OCI-LY1 (cell line): ENCODE data around the gene MAP3K9.

Source experiments
- H2AFZ ChIP-seq: fragments of 200-600 bp; sonication (generic), shearing (Covaris generic); 2 replicates; pipeline ENCODE4 v1.6.0; 2014; ENCODE audit warnings: antibody characterized with exemption, mild to moderate bottlenecking, low read length
- H3F3A ChIP-seq: fragments of 200-600 bp; sonication (generic), shearing (Covaris generic); 2 replicates; pipeline ENCODE4 v1.6.0; 2014; ENCODE audit warnings: mild to moderate bottlenecking, antibody characterized with exemption, low read length, moderate library complexity; ENCODE audit not compliant: insufficient read depth
- H3K27ac ChIP-seq: fragments of 200-600 bp; sonication (generic); 2 replicates; pipeline ENCODE4 v1.5.1; 2014; ENCODE audit warnings: low read length, mixed run types, mild to moderate bottlenecking, low read depth; ENCODE audit not compliant: poor library complexity, severe bottlenecking
- H3K27me3 ChIP-seq: fragments of 200-600 bp; sonication (generic); 2 replicates; pipeline ENCODE4 v1.6.0; 2014; ENCODE audit warnings: antibody characterized with exemption, mild to moderate bottlenecking, low read length, moderate library complexity; ENCODE audit not compliant: insufficient read depth
- H3K36me3 ChIP-seq: fragments of 200-600 bp; sonication (generic); 2 replicates; pipeline ENCODE4 v1.6.1; 2014; ENCODE audit warnings: mild to moderate bottlenecking, antibody characterized with exemption, low read length, moderate library complexity, mixed read lengths; ENCODE audit not compliant: insufficient read depth
- H3K4me1 ChIP-seq: fragments of 200-600 bp; sonication (generic); 2 replicates; pipeline ENCODE4 v1.5.1; 2014; ENCODE audit warnings: mild to moderate bottlenecking, low read length, moderate library complexity; ENCODE audit not compliant: insufficient read depth, severe bottlenecking
- H3K4me2 ChIP-seq: fragments of 200-600 bp; sonication (generic), shearing (Covaris generic); 2 replicates; pipeline ENCODE4 v1.6.1; 2014; ENCODE audit warnings: low read length
- H3K4me3 ChIP-seq: fragments of 200-600 bp; sonication (generic); 2 replicates; pipeline ENCODE4 v1.5.1; 2014; ENCODE audit warnings: low read length, low read depth, mild to moderate bottlenecking, mixed read lengths; ENCODE audit not compliant: poor library complexity, severe bottlenecking
- H3K79me2 ChIP-seq: fragments of 200-600 bp; shearing (Covaris generic); 2 replicates; pipeline ENCODE4 v1.6.1; 2016; ENCODE audit warnings: mixed run types, low read length, mixed read lengths; ENCODE audit not compliant: insufficient read depth
- H3K9ac ChIP-seq: fragments of 200-600 bp; sonication (generic), shearing (Covaris generic); 2 replicates; pipeline ENCODE4 v1.6.1; 2014; ENCODE audit warnings: mild to moderate bottlenecking, low read length, mixed read lengths
- H3K9me2 ChIP-seq: fragments of 200-600 bp; sonication (generic), shearing (Covaris generic); 2 replicates; pipeline ENCODE4 v1.6.1; 2014; ENCODE audit warnings: low read depth, mild to moderate bottlenecking, low read length, mixed read lengths
- H3K9me3 ChIP-seq: fragments of 200-600 bp; shearing (Covaris generic); 2 replicates; pipeline ENCODE4 v1.6.1; 2014; ENCODE audit warnings: low read length, mixed read lengths
- H4K20me1 ChIP-seq: fragments of 200-600 bp; sonication (generic), shearing (Covaris generic); 2 replicates; pipeline ENCODE4 v1.6.0; 2016; ENCODE audit warnings: mild to moderate bottlenecking, low read length; ENCODE audit not compliant: insufficient read depth
- CTCF ChIP-seq: fragments of 200-600 bp; sonication (generic), shearing (Covaris generic); IDR thresholded peaks from 2 replicates; pipeline ENCODE4 v1.5.1; 2017; ENCODE audit warnings: mild to moderate bottlenecking, antibody characterized with exemption, low read length, moderate library complexity, mixed read lengths
- EZH2 ChIP-seq: fragments of 200-600 bp; sonication (generic), shearing (Covaris generic); IDR thresholded peaks from 2 replicates; pipeline ENCODE4 v1.8.0; 2017; ENCODE audit warnings: borderline replicate concordance, mixed run types, mild to moderate bottlenecking, antibody characterized with exemption, low read length, moderate library complexity, mixed read lengths

Gene MAP3K9

GRCh38 chr14:70735043-70735442 lies 74.3 kb downstream of the MAP3K9 start:
- Histone ChIP-seq H3K4me2 (no peak overlapping the region), H3F3A (no peaks in the 10 kb centered on the region), H3K9ac (no peak overlapping the region), H3K4me3 (no peak overlapping the region), H4K20me1 (no peaks in the 10 kb centered on the region), H2AFZ (no peak overlapping the region), H3K9me3 (no peaks in the 10 kb centered on the region), H3K27me3 (no peaks in the 10 kb centered on the region), H3K27ac (no peak overlapping the region), H3K36me3 (peaks cover 56% of the 10 kb centered on the region), H3K9me2 (no peaks in the 10 kb centered on the region), H3K79me2 (no peaks in the 10 kb centered on the region), H3K4me1 (no peaks in the 10 kb centered on the region)
- TF ChIP-seq CTCF (no peak), EZH2 (no peak)

- no peak overlapping the region for H3K9ac ChIP-seq
- H3F3A ChIP-seq, result no peaks in the 10 kb centered on the region
- H3K9me2 ChIP-seq, result no peaks in the 10 kb centered on the region
- H2AFZ ChIP-seq, result no peak overlapping the region
- TF ChIP-seq EZH2 (no peak), CTCF (no peak)
- no peak overlapping the region for H3K4me2 ChIP-seq
- no peaks in the 10 kb centered on the region for H3K4me1 ChIP-seq
- no peaks in the 10 kb centered on the region for H3K27me3 ChIP-seq
- no peak overlapping the region for H3K4me3 ChIP-seq
- H3K27ac ChIP-seq, result no peak overlapping the region
- no peaks in the 10 kb centered on the region for H4K20me1 ChIP-seq
- H3K36me3 ChIP-seq, result peaks cover 36% of the 10 kb centered on the region
- H3K9me3 ChIP-seq, result no peaks in the 10 kb centered on the region
- no peaks in the 10 kb centered on the region for H3K79me2 ChIP-seq
Observed at GRCh38 chr14:70731447-70732239, 77.7 kb downstream of the MAP3K9 start.

- H3K27me3 ChIP-seq, result no peaks in the 10 kb centered on the region
- H3K9ac ChIP-seq, result no peak overlapping the region
- TF ChIP-seq CTCF, result no peak
- no peak for TF ChIP-seq EZH2
- H3K36me3 ChIP-seq, result peaks cover 36% of the 10 kb centered on the region
- H4K20me1 ChIP-seq, result no peaks in the 10 kb centered on the region
- no peak overlapping the region for H3K4me3 ChIP-seq
- H3K4me1 ChIP-seq, result no peaks in the 10 kb centered on the region
- H3K79me2 ChIP-seq, result no peaks in the 10 kb centered on the region
- no peaks in the 10 kb centered on the region for H3K9me3 ChIP-seq
- no peak overlapping the region for H2AFZ ChIP-seq
- no peaks in the 10 kb centered on the region for H3F3A ChIP-seq
- H3K4me2 ChIP-seq, result no peak overlapping the region
- H3K9me2 ChIP-seq, result no peaks in the 10 kb centered on the region
- no peak overlapping the region for H3K27ac ChIP-seq
Observed at GRCh38 chr14:70730393-70730792, 78.9 kb downstream of the MAP3K9 start.
